ENCODE results near the gene GBE1. TPM values are rescaled to one million over a fixed set of nuclear protein-coding genes. Genes with fewer than 3 reads are reported as not detected.
"Not testable (repeated sequence)": the region's sequence is repeated elsewhere in the genome, so short reads cannot be mapped to it uniquely, and the experiment has no call there.

GBE1 gene
- total and polyA plus RNA-seq, 2 experiments from 2014 or later = 27.2 to 71.2 TPM

GRCh38 chr3:81764002-81764401 lies 2.6 kb upstream of the GBE1 start:
- H3K36me3 ChIP-seq = no peaks in the 10 kb centered on the region
- H3K4me3 ChIP-seq = no peak overlapping the region
- TF ChIP-seq CTCF (IDR thresholded peaks at IDR 0.05; ENCODE audit: low read depth, low read length) = no peak
- peaks cover 21% of the 10 kb centered on the region for H3K4me1 ChIP-seq (ENCODE audit: low read depth)
- peak overlapping the region; percentile 98 for H3K27ac ChIP-seq
- peak in 1 of 2 donors; percentile 20 for DNase-seq (ENCODE audit: low read depth in 1 of 2, low spot score in 1 of 2)
- H3K27me3 ChIP-seq = no peaks in the 10 kb centered on the region
- H3K9me3 ChIP-seq (ENCODE audit: low read depth) = no peaks in the 10 kb centered on the region

GRCh38 chr3:81763001-81763400 lies 1.6 kb upstream of the GBE1 start:
- H3K27me3 ChIP-seq = no peaks in the 10 kb centered on the region
- no peak for DNase-seq (ENCODE audit: low read depth in 1 of 2, low spot score in 1 of 2)
- H3K9me3 ChIP-seq (ENCODE audit: low read depth) = no peaks in the 10 kb centered on the region

GRCh38 chr3:81761904-81762580 lies 597 bp upstream of the GBE1 start:
- TF ChIP-seq CTCF (IDR thresholded peaks at IDR 0.05; ENCODE audit: low read depth, low read length) = no peak
- Histone ChIP-seq H3K27ac (peak overlapping the region; percentile 98), H3K36me3 (no peaks in the 10 kb centered on the region), H3K4me3 (peak overlapping the region; percentile 47), H3K4me1 (ENCODE audit: low read depth) (peaks cover 21% of the 10 kb centered on the region), H3K9me3 (ENCODE audit: low read depth) (no peaks in the 10 kb centered on the region), H3K27me3 (no peaks in the 10 kb centered on the region)
- peak in 1 of 2 donors; percentile 5 for DNase-seq (ENCODE audit: low read depth in 1 of 2, low spot score in 1 of 2)

More at GRCh38 chr3:81763001-81763400, 1.6 kb upstream of the GBE1 start:
- Histone ChIP-seq H3K4me1 (ENCODE audit: low read depth) (peaks cover 21% of the 10 kb centered on the region), H3K36me3 (no peaks in the 10 kb centered on the region), H3K4me3 (no peak overlapping the region), H3K27ac (peak overlapping the region; percentile 98)
- TF ChIP-seq CTCF (IDR thresholded peaks at IDR 0.05; ENCODE audit: low read depth, low read length) = no peak

GRCh38 chr3:81760215-81760614 lies 1.2 kb downstream of the GBE1 start:
- Histone ChIP-seq H3K4me3 (peak overlapping the region; percentile 47), H3K27ac (peak overlapping the region; percentile 98)
- TF ChIP-seq CTCF (IDR thresholded peaks at IDR 0.05; ENCODE audit: low read depth, low read length) = no peak

GRCh38 chr3:81758771-81759170 lies 2.7 kb downstream of the GBE1 start:
- H3K4me1 ChIP-seq (ENCODE audit: low read depth) = peaks cover 16% of the 10 kb centered on the region
- not testable (repeated sequence) for H3K4me3 ChIP-seq; H3K27me3 ChIP-seq; H3K9me3 ChIP-seq (ENCODE audit: low read depth); H3K36me3 ChIP-seq; H3K27ac ChIP-seq; DNase-seq (ENCODE audit: low read depth in 1 of 2, low spot score in 1 of 2)

More at GRCh38 chr3:81760215-81760614, 1.2 kb downstream of the GBE1 start:
- Histone ChIP-seq H3K27me3 (no peaks in the 10 kb centered on the region), H3K9me3 (ENCODE audit: low read depth) (no peaks in the 10 kb centered on the region), H3K36me3 (no peaks in the 10 kb centered on the region), H3K4me1 (ENCODE audit: low read depth) (peaks cover 21% of the 10 kb centered on the region)
- DNase-seq (ENCODE audit: low read depth in 1 of 2, low spot score in 1 of 2) = no peak

GRCh38 chr3:81758275-81758674 lies 3.2 kb downstream of the GBE1 start:
- Histone ChIP-seq H3K27ac (no peak overlapping the region), H3K27me3 (no peaks in the 10 kb centered on the region), H3K36me3 (no peaks in the 10 kb centered on the region), H3K4me1 (ENCODE audit: low read depth) (peaks cover 12% of the 10 kb centered on the region), H3K9me3 (ENCODE audit: low read depth) (no peaks in the 10 kb centered on the region), H3K4me3 (no peak overlapping the region)
- no peak for TF ChIP-seq CTCF (IDR thresholded peaks at IDR 0.05; ENCODE audit: low read depth, low read length)
- DNase-seq (ENCODE audit: low read depth in 1 of 2, low spot score in 1 of 2) = peak in 1 of 2 donors; percentile 75

All from cardiac muscle cell (in vitro differentiated cells and primary cell).